IPS-11a (cell line): ENCODE data around the gene AHNAK2.

Experiments
- H3K4me3 ChIP-seq: one replicate; pipeline ENCODE4 v1.5.1; 2013; ENCODE audit warnings: low read depth, low read length, control low read depth

AHNAK2 gene

DNA sequence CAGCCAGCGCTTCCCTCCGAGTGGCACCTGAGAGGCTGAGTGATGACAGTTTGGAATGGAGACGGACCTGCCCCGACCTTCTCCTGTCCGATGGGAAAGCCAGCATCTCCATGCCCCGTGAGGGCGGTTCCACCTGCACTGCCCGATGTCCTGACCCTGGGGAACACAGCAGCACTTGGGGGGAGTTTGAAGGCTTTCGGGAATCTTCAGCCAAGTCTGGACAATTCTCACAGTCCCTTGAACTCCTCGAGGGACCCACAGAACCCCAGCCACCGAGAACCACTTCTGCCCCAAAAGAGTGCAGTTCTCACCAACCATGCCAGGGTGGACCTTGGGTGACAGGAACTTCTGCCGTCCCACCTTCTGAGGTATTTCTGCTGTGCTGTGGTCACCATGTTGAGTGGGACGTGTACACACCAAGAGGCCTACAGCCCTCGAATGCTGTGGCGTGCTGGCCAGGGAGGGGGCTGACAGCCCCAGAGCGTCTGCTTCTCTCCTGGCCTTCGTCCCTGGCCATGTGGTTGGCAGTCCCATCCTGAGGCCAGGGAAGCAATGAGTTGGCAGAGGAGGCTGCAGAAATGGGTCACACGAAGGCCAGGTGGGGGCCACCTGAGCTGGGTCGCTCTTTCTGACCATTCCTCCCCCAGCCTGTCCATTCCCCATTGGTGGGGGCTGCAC, 8.5 kb upstream of the AHNAK2 start:
- no peak overlapping the region for H3K4me3 ChIP-seq

DNA sequence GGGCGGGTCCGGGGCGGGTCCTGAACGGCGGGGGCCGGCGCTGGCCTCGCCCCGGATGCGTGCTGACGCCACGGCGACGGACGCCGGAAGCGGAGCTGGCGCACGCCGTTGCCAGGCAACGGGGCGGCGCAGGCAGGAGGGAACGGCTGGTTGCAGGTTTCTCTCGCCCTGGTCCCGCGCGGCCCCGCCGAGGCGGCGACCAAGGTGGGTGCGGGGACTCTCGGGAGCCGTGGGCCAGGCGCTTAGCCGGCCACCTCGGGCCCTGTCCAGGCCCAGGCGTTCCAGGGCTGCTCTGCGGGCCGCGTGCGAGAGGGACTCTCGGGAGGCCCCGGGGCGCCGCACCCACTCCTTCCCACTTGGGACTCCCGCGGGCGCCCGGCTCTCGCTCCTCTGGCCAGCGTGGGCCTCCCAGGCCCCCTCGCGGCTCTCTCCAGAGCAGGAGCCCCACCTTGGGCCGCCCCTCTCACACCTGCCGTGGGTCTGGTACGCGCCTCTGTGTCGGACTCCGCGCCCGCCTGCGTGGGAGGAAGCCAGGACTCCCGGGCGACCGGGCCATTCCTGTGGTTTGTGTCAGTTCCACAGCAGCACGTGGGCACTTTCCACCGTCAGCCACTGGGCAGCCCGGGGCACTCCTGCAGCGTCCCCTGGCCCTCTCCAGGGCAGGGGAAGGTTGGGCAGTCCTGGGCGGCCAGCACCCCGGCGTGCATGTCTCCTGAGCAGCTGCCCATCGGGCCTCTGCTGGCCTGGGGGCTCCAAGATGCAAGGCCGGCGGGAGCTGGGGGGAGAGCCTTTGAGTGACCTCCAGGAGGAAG, 7.7 kb upstream of the AHNAK2 start, which contains the start of gene CLBA1:
CLBA1 (plus strand) TSS at position 114 of the 812 bp plus-strand sequence; CDS start at position 758, 644 bp downstream.
- peak within 1 kb of the TSS; percentile 65 for H3K4me3 ChIP-seq

DNA sequence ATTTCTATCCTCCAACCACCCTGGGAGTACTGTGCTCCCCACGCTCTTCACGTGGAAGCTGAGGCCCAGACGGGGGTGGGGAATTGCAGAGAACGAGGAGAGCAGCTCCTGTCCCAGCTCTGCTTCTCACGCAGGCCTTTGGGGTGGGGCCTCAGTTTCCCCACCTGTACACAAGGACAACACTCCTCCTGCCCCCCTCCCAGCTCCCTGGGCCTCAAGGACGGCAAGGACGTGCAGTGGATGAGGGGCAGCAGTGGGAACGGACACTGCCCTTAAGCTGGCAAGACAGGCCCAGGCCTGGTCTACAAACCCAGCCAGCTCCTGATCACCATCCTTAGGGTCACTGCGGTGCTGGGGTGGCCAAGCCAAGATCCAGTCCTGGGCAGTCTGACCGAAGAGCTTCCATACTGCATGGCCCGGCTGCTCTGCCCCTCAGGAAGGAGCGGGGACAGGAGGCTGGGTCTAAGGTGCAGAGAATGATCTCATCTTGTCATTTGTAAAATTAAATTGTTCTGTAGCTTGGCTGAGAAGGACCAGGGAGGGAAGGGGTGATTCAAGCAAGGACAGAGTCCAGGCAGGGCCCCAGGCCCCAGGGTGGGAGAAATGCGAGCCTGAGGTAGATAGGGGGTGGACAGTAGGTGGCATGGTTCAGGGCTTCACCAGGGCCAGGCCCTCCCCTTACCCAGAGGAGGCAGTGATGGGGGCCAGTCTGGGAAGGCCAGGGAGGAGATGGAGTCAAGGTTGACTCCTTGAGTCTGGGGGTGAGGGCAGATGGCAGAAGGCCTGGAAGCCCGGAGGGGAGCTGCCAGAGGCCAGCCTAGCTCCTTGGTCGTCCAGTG, 6.1 kb upstream of the AHNAK2 start:
- no peak overlapping the region for H3K4me3 ChIP-seq

DNA sequence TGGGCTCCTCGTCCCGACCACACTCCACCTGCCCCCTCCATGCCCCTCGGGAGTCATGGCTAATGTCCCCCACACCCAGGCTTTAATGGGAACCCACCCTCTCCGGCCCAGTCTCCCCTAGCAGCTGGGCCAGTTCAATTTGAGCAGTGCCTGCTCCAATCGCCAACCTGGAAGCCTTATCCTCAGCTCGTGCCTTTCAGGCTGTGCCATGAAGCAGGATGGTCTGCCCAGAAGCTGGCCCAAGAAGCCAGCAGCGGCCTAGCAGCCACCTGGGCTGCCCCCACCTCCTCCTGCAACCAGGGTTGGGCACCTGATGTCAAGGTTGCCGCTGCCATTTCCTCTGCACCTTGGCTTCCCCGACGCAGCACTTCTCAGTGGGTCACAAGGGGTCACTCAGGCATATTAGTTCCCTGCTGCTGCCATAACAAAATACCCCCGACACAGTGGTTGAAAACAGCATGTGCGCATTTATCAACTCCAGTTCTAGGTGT, 5.1 kb upstream of the AHNAK2 start:
- no peak overlapping the region for H3K4me3 ChIP-seq

DNA sequence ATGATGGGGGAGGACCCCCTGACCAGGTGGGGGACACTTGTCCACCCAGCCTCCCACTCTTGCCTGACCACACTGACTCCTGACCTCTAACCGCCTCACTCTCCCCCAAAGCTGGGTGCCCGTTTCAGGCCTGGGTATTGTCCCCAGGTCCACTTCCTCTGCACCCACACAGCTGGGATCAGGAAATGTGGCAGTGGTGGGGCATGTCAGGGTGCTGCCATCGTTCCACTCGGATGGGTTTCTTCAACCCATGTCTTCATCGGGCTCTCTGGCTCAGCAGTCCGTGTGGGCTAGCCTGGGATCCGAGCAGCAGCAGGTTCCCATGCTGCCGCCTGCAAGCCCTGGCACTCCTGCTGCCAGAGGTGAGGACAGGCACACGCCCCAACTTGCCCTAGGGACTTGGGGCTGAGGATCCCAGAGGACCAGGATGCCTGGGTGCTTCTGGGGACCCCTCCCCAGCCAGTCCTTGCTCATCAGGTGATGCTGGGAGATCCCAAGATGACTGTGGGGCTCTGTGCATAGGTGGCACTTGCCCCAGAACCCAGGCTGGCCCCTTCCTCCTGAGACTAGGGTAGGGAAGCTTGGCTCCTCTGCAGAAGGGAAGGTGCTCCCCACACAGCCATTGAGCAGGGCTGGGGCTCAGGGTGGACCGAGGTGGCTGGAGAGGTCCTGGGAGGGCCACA, 4.5 kb upstream of the AHNAK2 start:
- no peak overlapping the region for H3K4me3 ChIP-seq

DNA sequence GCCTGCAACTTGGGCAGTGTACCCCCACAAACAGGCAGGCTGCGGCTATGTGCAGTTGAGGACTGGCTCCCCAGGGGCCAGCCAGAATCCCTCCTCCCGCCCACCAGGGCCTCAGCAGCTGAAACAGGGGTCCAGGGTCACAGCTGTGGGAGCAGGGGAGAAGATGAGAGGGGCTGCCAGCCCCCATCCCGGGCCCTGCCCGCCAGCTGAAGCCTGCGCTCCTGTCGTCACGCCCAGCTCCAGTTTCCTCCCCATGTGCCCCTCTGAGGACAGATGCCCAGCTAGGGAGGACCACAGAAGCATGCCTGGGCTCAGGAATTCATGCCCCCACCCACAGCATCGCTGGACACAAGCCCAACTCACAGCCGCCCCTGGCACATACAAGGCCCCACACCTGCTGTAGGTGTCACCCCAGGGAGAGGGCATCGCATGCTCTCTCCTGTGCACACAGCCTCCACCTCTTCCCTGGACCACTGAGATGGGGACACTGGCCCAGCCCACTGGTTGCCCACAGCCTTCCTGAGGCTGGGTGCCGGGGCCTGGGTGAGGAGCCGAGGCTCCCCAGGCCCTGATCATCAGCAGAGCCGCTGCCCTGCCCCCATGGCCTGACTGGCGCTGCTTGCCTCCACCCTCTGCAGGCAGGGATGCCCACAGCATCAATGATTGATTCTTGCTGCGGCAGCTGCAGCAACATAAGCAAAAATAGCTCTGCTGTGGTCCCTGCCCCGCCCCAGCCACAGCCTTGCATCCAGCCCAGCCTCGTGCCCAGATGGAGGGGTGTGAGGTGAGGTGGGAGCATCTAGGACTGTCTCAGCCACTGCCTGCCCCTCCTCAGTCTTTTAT, 3.7 kb upstream of the AHNAK2 start:
- H3K4me3 ChIP-seq: no peak overlapping the region

DNA sequence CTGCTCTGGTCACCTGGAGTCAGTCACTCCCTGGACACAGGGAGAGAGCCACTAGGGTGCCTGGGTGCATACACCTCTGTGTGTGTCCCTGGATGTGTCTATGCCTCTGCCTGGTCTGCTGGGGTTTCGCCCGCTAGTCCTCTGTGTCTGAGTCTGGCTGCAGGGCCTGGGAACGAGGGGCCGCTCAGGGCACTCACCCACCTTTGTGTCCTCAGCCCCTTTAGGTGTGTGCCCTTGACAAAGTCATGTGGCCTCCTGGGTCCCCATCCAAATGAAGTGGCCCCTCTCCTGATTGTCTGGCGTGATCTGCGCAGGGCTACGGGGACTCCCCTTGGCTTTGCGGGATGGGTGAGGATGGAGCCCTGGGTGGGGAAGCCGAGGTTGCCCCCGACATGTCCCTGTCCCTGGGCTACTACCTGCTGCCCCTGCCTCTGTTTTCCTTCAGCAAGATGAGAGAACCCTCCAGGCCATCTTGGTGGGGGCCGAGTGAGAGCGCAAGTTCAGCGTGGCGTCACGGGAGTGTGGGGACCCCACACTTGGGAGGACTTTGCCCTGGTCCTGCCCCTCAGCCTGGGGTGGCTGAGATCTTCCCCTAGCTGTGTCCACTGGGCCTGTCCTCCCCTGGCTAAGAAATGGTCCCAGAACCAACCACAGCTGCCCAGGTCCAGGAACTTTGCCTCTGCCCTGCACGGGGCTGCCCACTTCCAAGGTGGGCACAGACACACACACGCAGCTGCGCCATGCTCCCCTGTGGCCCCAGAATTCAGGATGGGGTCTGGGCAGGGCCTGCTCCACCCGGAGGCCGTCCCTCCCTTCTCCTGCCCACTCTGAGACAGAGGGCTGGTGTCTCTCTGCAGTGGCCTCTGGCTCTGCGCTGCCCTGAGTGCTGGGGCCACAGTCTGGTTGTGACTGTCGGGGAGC, 2.7 kb upstream of the AHNAK2 start:
- no peak overlapping the region for H3K4me3 ChIP-seq

DNA sequence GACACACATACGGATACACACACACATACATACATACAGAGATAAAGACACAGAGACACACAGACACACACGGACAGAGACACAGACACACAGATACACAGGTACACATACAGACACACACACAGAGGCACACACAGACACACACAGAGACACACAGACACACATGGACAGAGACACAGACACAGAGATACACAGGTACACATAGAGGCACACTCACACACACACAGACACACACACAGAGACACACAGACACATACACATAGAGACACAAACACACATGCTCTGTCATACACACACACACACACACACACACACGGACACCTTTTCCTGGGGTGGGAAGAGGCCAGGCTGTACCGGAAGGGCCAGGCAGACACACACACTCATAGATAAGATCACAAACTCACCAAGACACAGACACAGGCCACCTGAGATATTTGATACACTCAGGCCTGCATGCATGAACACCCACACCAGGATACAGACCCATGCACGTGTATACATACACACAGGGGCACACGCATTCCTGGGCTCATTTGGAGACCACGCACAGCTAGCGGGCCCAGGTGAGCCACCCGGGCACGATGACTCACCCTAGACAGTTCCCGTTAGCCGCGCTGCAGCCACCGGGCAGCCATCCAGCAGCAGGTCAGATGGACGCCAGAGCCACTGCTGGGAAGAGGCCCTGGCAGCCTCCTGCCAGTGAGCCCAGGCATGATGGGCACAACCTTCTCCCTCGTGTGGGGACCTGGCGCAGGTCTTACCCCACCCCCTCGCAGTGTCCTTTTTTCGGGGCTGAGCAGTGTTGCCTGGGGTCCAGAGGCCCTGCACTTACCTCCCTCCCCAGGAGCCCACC, 1.8 kb upstream of the AHNAK2 start:
- H3K4me3 ChIP-seq: no peak overlapping the region

DNA sequence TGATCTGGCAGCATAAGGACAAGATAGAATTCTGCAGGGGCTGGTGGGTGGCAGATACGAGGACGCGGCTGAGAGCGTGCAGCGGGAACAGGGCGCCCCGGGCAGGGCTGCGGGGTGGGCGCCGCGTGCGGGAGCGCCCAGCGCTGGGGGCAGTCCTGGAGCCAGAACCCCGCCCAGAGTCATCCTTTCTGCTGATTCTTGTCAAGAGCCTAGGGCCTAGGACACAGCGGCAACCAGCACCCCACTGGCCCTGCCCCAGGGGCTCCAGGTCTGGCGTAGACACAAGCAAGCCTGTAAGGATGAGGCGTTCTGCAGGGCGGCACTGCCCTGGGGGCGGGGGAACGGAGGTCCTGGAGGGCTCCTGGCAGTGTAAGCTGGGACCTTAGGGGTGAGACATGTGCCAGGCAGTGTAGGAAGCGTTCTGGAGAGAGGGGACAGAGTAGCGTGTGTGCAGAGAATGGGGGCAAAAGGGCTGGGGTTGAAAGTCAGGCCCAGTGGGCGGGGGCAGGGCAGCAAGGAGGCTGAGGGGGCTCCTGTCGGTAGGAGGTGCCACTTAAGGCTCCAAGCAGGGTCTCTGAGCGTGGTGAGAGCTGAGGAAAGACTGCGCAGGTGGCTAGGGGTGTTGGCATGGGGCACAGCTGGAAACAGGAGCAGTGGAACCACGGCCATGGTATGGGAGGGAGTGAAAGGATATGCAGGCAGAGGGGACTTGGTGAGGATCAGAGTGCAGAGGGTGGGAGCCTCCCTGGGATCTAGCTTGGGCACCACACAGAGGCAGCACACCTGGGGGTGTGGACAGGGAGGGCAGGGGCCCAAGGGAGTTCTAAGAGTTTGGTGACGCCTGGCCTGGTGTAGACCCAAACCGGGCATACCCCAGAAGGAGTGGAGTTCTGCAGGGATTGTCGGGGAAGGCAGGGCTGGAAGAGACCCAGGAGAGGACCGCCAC, 845 bp upstream of the AHNAK2 start:
- peak overlapping the region; percentile 1 for H3K4me3 ChIP-seq

DNA sequence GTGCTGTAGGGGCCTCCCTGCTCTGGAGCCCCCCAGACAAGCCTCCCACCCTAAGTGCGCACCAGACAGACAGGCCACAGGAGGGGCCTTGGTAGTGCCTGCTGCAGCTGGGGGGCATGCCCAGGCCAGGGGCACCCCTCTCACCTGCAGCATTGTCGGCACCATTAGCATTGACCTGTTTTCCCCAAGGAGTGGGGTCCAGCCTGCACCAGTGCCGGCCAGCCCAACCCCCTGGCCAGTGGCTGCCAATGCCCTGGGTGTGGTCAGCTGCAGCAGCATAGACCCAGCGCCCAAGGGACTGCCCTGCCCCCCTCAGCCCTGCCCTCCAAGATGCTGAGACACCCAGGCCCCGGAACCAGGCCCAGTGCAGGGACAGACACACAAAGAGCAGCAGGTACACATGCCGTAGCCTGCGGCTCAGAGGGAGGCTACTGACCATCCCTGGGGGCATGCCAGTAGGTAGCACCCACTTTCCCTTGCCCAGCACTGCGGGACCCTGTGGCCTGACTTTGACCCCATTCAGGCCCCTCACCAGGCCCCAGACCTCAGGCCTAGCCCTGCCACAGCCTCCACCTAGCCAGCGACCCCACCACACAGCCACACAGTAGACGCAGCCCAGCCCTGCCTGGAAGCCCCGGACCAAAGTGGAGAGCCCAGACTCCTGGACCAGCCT, 1.0 kb downstream of the AHNAK2 start:
- H3K4me3 ChIP-seq: no peak overlapping the region

DNA sequence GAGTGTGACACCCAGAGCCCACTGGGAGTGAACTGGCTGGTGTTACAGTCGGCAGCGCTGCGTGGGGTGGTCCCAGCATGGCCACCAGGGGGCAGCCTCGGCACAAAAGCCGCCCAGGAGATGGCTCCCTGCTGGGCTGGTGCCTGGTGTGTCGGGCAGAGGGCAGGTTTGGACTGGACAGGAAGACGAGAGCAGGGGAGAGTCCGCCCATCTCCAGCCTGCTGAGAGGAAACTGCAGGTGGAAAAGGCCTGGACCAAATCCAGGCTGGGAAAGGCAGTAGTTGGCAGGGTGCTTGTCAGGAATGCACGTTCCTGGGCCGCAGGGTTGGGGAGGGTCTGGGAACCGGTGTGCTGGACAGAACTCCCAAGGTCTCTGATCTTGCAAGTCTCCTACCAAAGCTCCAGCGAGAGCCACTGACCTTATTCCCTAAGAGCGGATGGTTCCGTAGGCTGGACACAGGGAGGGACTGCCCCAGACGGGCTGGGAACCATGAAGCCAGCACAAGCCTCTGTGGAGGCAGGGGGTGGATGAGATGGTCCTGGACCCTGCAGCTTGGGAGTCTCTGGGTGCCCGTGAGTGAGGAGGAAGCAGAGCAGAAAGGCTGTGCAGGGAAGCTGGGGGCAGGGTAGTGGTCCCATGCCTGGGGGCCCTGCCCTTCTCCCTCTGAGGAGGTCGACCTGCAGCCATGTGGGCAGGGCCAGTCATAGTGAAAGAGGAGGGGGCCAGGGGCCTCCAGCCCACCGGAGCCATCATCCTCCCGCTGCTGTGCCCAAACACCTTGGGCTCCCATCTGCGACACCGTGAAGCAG, 1.8 kb downstream of the AHNAK2 start:
- H3K4me3 ChIP-seq: no peak overlapping the region

DNA sequence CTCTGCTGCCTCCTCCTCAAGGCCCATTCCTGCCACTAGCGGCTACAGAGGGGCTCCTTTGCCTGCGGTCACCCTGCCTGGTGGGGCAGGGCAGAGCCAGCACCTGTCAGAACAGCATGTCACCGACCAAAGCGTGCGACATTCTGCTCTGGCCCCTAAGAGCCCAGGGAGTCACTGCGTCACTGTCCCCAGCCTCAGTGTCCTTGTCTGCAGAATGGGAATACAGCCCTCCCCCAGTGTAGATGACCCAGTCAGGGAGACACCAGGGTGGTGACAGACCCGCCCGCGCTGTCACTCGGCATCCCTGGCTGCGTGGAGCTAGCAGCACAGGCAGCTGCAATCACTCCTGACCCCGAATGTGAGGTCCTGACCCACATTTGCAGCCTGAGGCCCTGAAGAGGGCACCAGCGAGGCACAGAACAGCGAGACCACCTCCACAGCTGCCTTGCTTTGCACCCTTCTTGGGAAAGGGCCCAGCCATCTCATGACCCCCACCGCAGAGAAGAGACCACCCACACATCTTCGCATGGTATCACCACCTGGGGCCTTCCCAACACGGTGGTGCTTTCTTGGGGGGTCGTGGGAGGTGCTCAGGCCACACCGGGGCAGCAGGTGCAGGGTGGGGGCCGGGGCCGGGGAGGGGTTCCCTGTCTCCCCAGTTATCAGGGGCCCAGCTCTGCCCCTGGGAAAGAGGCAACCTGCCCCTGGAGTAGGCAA, 2.5 kb downstream of the AHNAK2 start:
- H3K4me3 ChIP-seq: no peak overlapping the region

DNA sequence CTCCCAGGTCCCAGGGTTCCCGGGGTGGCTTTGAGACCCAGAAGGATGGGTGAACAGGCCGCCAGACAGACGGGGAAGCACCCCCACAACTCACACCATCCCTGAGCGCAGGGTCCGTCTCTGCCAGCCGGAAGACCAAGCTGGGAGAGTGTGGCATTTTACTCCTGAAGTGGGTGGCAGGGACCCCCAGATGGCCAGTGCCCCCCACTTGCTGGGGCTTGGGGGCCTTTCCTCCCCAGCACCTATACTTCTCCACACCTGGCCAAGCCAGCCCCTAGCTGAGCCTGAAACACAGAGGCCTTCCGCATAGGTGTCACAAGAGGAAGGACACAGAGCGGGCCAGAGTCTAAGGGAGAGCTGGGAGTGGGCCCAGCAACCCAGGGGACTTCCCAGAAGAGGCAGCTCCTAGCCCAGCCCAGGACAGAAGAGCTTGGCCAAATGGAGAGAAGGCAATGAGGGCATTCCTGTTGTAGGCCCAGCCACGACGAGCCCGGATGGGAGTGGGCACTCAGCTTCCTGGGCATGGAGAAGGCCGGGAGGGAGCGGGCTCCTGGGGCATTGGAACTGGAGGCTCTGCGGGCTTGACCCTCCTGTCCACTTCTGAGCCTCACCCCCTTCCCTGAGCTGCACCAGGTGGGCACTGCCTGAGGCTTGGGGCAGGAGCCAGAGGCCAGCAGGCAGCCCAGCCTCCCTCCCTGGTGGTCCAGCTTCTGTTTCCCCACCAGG, 3.3 kb downstream of the AHNAK2 start:
- no peak overlapping the region for H3K4me3 ChIP-seq

DNA sequence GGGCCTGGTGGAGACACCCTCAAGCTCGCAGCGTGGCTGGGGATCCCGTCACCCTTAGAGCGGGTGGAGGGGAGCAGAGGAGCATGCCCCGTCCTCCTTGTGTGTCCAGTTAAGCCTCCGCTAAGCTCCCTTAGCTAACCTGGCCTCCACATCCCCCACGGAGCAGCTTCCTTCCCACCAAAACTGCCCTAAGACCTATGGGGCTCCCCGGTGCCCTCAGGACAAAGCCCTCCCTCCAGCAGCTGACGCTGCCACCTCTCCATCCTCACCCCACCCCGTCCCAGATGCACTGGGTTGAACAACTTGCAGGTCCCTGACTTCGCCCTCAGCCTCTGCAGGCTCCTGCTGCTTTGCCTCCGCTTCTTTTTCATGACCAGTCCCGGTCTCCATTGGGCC, 4.0 kb downstream of the AHNAK2 start:
- no peak overlapping the region for H3K4me3 ChIP-seq
